Ectodermal cell (in vitro differentiated cells): ENCODE measurements around the gene SRGAP1.

Source experiments
- H3K27ac ChIP-seq: 2 replicates; pipeline ENCODE4 v1.7.0; 2013; ENCODE audit warnings: mild to moderate bottlenecking, low read depth, low read length; ENCODE audit not compliant: insufficient read depth, poor library complexity, severe bottlenecking
- H3K27me3 ChIP-seq: 2 replicates; pipeline ENCODE4 v1.7.0; 2013; ENCODE audit warnings: mild to moderate bottlenecking, low read length; ENCODE audit not compliant: insufficient read depth, control insufficient read depth, poor library complexity, severe bottlenecking
- H3K36me3 ChIP-seq: one replicate; pipeline ENCODE4 v1.7.0; 2013; ENCODE audit warnings: low read length; ENCODE audit not compliant: control insufficient read depth, insufficient read depth
- H3K4me1 ChIP-seq: one replicate; pipeline ENCODE4 v1.7.0; 2013; ENCODE audit warnings: low read length; ENCODE audit not compliant: control insufficient read depth, insufficient read depth
- H3K4me3 ChIP-seq: 2 replicates; pipeline ENCODE4 v1.7.0; 2013; ENCODE audit warnings: low read depth, low read length, control low read depth; ENCODE audit not compliant: insufficient read depth
- H3K9me3 ChIP-seq: 2 replicates; pipeline ENCODE4 v1.7.0; 2013; ENCODE audit warnings: mild to moderate bottlenecking, low read length, moderate library complexity; ENCODE audit not compliant: control insufficient read depth
- WGBS, 2 experiments: methylation state at CpG; one replicate each; pipeline ENCODE4 v1.1.7; 2013; ENCODE audit warnings: missing lambda C conversion rate in 2 of 2; 5-methylcytosine and 5-hydroxymethylcytosine counted together

The SRGAP1 gene

GRCh38 chr12:64098709-64099354 lies 254.3 kb downstream of the SRGAP1 start:
- Histone ChIP-seq H3K27ac (no peak overlapping the region), H3K36me3 (no peaks in the 10 kb centered on the region), H3K27me3 (no peaks in the 10 kb centered on the region), H3K9me3 (no peaks in the 10 kb centered on the region), H3K4me3 (no peak overlapping the region), H3K4me1 (no peaks in the 10 kb centered on the region)
- 90 to 100% methylated on average over 1 to 2 of the region's 2 CpGs for WGBS, 2 experiments

- Histone ChIP-seq H3K4me3 (no peak overlapping the region), H3K9me3 (no peaks in the 10 kb centered on the region), H3K27ac (no peak overlapping the region), H3K36me3 (no peaks in the 10 kb centered on the region), H3K4me1 (no peaks in the 10 kb centered on the region), H3K27me3 (no peaks in the 10 kb centered on the region)
- 94% methylated on average over 5 of the region's 5 CpGs for WGBS, 2 experiments
Observed at GRCh38 chr12:64099397-64099796, 254.9 kb downstream of the SRGAP1 start.

GRCh38 chr12:64102339-64102738 lies 257.8 kb downstream of the SRGAP1 start:
- H3K4me3 ChIP-seq: no peak overlapping the region
- H3K9me3 ChIP-seq: no peaks in the 10 kb centered on the region
- no peaks in the 10 kb centered on the region for H3K27me3 ChIP-seq
- H3K27ac ChIP-seq: no peak overlapping the region
- H3K36me3 ChIP-seq: no peaks in the 10 kb centered on the region
- 91 to 97% methylated on average over 4 of the region's 4 CpGs for WGBS, 2 experiments
- no peaks in the 10 kb centered on the region for H3K4me1 ChIP-seq

- Histone ChIP-seq H3K36me3 (no peaks in the 10 kb centered on the region), H3K27ac (no peak overlapping the region), H3K4me3 (no peak overlapping the region), H3K4me1 (no peaks in the 10 kb centered on the region), H3K27me3 (no peaks in the 10 kb centered on the region), H3K9me3 (no peaks in the 10 kb centered on the region)
- 92 to 95% methylated on average over 10 of the region's 10 CpGs for WGBS, 2 experiments
Observed at GRCh38 chr12:64103825-64104740, 259.6 kb downstream of the SRGAP1 start.

- Histone ChIP-seq H3K27me3 (no peaks in the 10 kb centered on the region), H3K36me3 (no peaks in the 10 kb centered on the region), H3K9me3 (no peaks in the 10 kb centered on the region), H3K4me1 (no peaks in the 10 kb centered on the region), H3K27ac (no peak overlapping the region), H3K4me3 (no peak overlapping the region)
- WGBS, 2 experiments: 98 to 100% methylated on average over 3 of the region's 3 CpGs
Observed at GRCh38 chr12:64105026-64105425, 260.5 kb downstream of the SRGAP1 start.

GRCh38 chr12:64107776-64108175 lies 263.3 kb downstream of the SRGAP1 start:
- H3K4me1 ChIP-seq: no peaks in the 10 kb centered on the region
- H3K27ac ChIP-seq: no peak overlapping the region
- no peaks in the 10 kb centered on the region for H3K9me3 ChIP-seq
- no peaks in the 10 kb centered on the region for H3K27me3 ChIP-seq
- H3K36me3 ChIP-seq: no peaks in the 10 kb centered on the region
- no peak overlapping the region for H3K4me3 ChIP-seq
- WGBS, 2 experiments: 83 to 100% methylated on average over 1 of the region's 1 CpG

- Histone ChIP-seq H3K9me3 (no peaks in the 10 kb centered on the region), H3K36me3 (no peaks in the 10 kb centered on the region), H3K4me1 (no peaks in the 10 kb centered on the region), H3K27ac (no peak overlapping the region), H3K27me3 (no peaks in the 10 kb centered on the region), H3K4me3 (no peak overlapping the region)
- WGBS, 2 experiments: 88 to 94% methylated on average over 4 of the region's 4 CpGs
Observed at GRCh38 chr12:64109706-64110105, 265.2 kb downstream of the SRGAP1 start.

GRCh38 chr12:64110864-64111263 lies 266.4 kb downstream of the SRGAP1 start:
- Histone ChIP-seq H3K36me3 (no peaks in the 10 kb centered on the region), H3K27ac (no peak overlapping the region), H3K27me3 (no peaks in the 10 kb centered on the region), H3K4me1 (no peaks in the 10 kb centered on the region), H3K4me3 (no peak overlapping the region), H3K9me3 (no peaks in the 10 kb centered on the region)

- WGBS, 2 experiments: 86 to 90% methylated on average over 2 of the region's 2 CpGs
- no peaks in the 10 kb centered on the region for H3K4me1 ChIP-seq
- H3K27ac ChIP-seq: no peak overlapping the region
- no peaks in the 10 kb centered on the region for H3K27me3 ChIP-seq
- H3K36me3 ChIP-seq: no peaks in the 10 kb centered on the region
- H3K4me3 ChIP-seq: no peak overlapping the region
- no peaks in the 10 kb centered on the region for H3K9me3 ChIP-seq
Observed at GRCh38 chr12:64116969-64117368, 272.5 kb downstream of the SRGAP1 start.

GRCh38 chr12:64120568-64120967 lies 276.1 kb downstream of the SRGAP1 start:
- Histone ChIP-seq H3K4me3 (no peak overlapping the region), H3K27ac (no peak overlapping the region), H3K4me1 (no peaks in the 10 kb centered on the region), H3K36me3 (no peaks in the 10 kb centered on the region), H3K9me3 (no peaks in the 10 kb centered on the region), H3K27me3 (no peaks in the 10 kb centered on the region)
